GM18502 (cell line): ENCODE measurements around the gene OST4.
"Not testable (repeated sequence)": the region's sequence is repeated elsewhere in the genome, so short reads cannot be mapped to it uniquely, and the experiment has no call there.

Experiments used
- ATAC-seq: cut with Tn5 transposase; IDR thresholded peaks from one replicate; pipeline ENCODE4 v1.9.1; 2021; ENCODE audit warnings: mild to moderate bottlenecking; ENCODE audit not compliant: unreplicated experiment, poor library complexity

The OST4 gene

GRCh38 chr2:27080603-27080936, 9.1 kb upstream of the OST4 start:
- no peak for ATAC-seq

- no peak for ATAC-seq
These were observed 8.7 kb upstream of the OST4 start for GRCh38 chr2:27080140-27080469.

GRCh38 chr2:27079233-27080139, 8.0 kb upstream of the OST4 start:
- ATAC-seq: no peak

- ATAC-seq: no peak
These were observed 7.1 kb upstream of the OST4 start, which contains the start of gene EMILIN1 for GRCh38 chr2:27078267-27079194. Gene EMILIN1, plus strand, starts transcription at chr2:27078615. Its CDS starts 451 bp downstream, at chr2:27079066.

- ATAC-seq: no peak
These were observed 5.8 kb upstream of the OST4 start for GRCh38 chr2:27077231-27077630.

GRCh38 chr2:27076323-27076722, 4.9 kb upstream of the OST4 start:
- ATAC-seq: no peak

GRCh38 chr2:27075566-27075871, 4.1 kb upstream of the OST4 start:
- not testable (repeated sequence) for ATAC-seq

GRCh38 chr2:27074738-27075565, 3.5 kb upstream of the OST4 start:
- ATAC-seq: no peak

GRCh38 chr2:27073782-27074181, 2.3 kb upstream of the OST4 start:
- no peak for ATAC-seq

GRCh38 chr2:27072920-27073319, 1.5 kb upstream of the OST4 start:
- ATAC-seq: no peak

- ATAC-seq: peak; percentile 2
These were observed 756 bp upstream of the OST4 start for GRCh38 chr2:27071990-27072830.

GRCh38 chr2:27070653-27071276, 689 bp downstream of the OST4 start:
- ATAC-seq: peak; percentile 13

- ATAC-seq: no peak
These were observed 1.4 kb downstream of the OST4 start for GRCh38 chr2:27069961-27070618.

GRCh38 chr2:27069436-27069835, 2.0 kb downstream of the OST4 start:
- ATAC-seq: no peak

GRCh38 chr2:27067385-27067784, 4.1 kb downstream of the OST4 start:
- no peak for ATAC-seq

GRCh38 chr2:27065128-27065527, 6.3 kb downstream of the OST4 start:
- ATAC-seq: no peak

- no peak for ATAC-seq
These were observed 11.1 kb downstream of the OST4 start for GRCh38 chr2:27060323-27060722.

GRCh38 chr2:27059141-27059820, 12.2 kb downstream of the OST4 start:
- ATAC-seq: no peak
